H9 (cell line): ENCODE data around the gene PGS1. TPM values are rescaled to one million over a fixed set of nuclear protein-coding genes. Genes with fewer than 3 reads are reported as not detected.

ENCODE experiments used
- DNase-seq: peaks from one replicate; pipeline ENCODE4 v3.0.0-alpha.2; 2017
- H2AFZ ChIP-seq: one replicate; pipeline ENCODE4 v1.6.1; 2013; ENCODE audit warnings: mild to moderate bottlenecking, low read length, control low read depth, moderate library complexity
- H2AK5ac ChIP-seq: 2 replicates; pipeline ENCODE4 v1.6.1; 2013; ENCODE audit warnings: low read length, control low read depth, mixed read lengths; ENCODE audit not compliant: insufficient read length
- H2BK120ac ChIP-seq: one replicate; pipeline ENCODE4 v1.6.1; 2013; ENCODE audit warnings: low read depth, mild to moderate bottlenecking, low read length, control low read depth, inconsistent platforms; ENCODE audit not compliant: poor library complexity, severe bottlenecking
- H2BK12ac ChIP-seq: 2 replicates; pipeline ENCODE4 v1.6.1; 2013; ENCODE audit warnings: low read length, control low read depth, mixed read lengths, low read depth; ENCODE audit not compliant: insufficient read length
- H2BK15ac ChIP-seq: 2 replicates; pipeline ENCODE4 v1.6.1; 2013; ENCODE audit warnings: low read depth, low read length, control low read depth
- H2BK20ac ChIP-seq: one replicate; pipeline ENCODE4 v1.6.1; 2013; ENCODE audit warnings: low read depth, mild to moderate bottlenecking, low read length, control low read depth, inconsistent platforms; ENCODE audit not compliant: poor library complexity, severe bottlenecking
- H2BK5ac ChIP-seq: 2 replicates; pipeline ENCODE4 v1.6.1; 2013; ENCODE audit warnings: low read length, control low read depth, mixed read lengths; ENCODE audit not compliant: insufficient read length
- H3K14ac ChIP-seq: 2 replicates; pipeline ENCODE4 v1.6.1; 2013; ENCODE audit warnings: low read length, control low read depth; ENCODE audit not compliant: insufficient read depth
- H3K18ac ChIP-seq: 2 replicates; pipeline ENCODE4 v1.6.1; 2013; ENCODE audit warnings: low read depth, mild to moderate bottlenecking, mixed read lengths, low read length, control low read depth; ENCODE audit not compliant: insufficient read length
- H3K23ac ChIP-seq: 2 replicates; pipeline ENCODE4 v1.6.1; 2013; ENCODE audit warnings: low read length, control low read depth, mixed read lengths, low read depth; ENCODE audit not compliant: insufficient read length
- H3K23me2 ChIP-seq: 2 replicates; pipeline ENCODE4 v1.6.1; 2013; ENCODE audit warnings: low read depth, mild to moderate bottlenecking, mixed read lengths, low read length, control low read depth; ENCODE audit not compliant: insufficient read length, poor library complexity, severe bottlenecking
- H3K27ac ChIP-seq: 2 replicates; pipeline ENCODE4 v1.5.1; 2013; ENCODE audit warnings: low read length, control low read depth, mixed read lengths, low read depth; ENCODE audit not compliant: insufficient read length
- H3K27me3 ChIP-seq: 2 replicates; pipeline ENCODE4 v1.6.1; 2013; ENCODE audit warnings: low read length, control low read depth, inconsistent platforms; ENCODE audit not compliant: insufficient read depth
- H3K4ac ChIP-seq: 2 replicates; pipeline ENCODE4 v1.6.1; 2013; ENCODE audit warnings: low read depth, mild to moderate bottlenecking, control low read depth, inconsistent platforms, low read length, moderate library complexity
- H3K4me1 ChIP-seq: 2 replicates; pipeline ENCODE4 v1.6.1; 2013; ENCODE audit warnings: low read length, control low read depth, inconsistent platforms; ENCODE audit not compliant: insufficient read depth
- H3K4me2 ChIP-seq: 2 replicates; pipeline ENCODE4 v1.6.1; 2013; ENCODE audit warnings: low read length, control low read depth, mixed read lengths; ENCODE audit not compliant: insufficient read length, insufficient read depth
- H3K56ac ChIP-seq: 2 replicates; pipeline ENCODE4 v1.6.1; 2013; ENCODE audit warnings: low read depth, mild to moderate bottlenecking, mixed read lengths, low read length, control low read depth; ENCODE audit not compliant: insufficient read length
- H3K79me1 ChIP-seq: 2 replicates; pipeline ENCODE4 v1.6.1; 2013; ENCODE audit warnings: low read depth, mild to moderate bottlenecking, moderate library complexity, low read length, control low read depth, inconsistent platforms; ENCODE audit not compliant: insufficient read depth, poor library complexity, severe bottlenecking
- H3K79me2 ChIP-seq: 2 replicates; pipeline ENCODE4 v1.6.1; 2013; ENCODE audit warnings: low read length, control low read depth, inconsistent platforms; ENCODE audit not compliant: insufficient read depth
- H3K9ac ChIP-seq: 2 replicates; pipeline ENCODE4 v1.6.1; 2013; ENCODE audit warnings: low read length, control low read depth, mixed read lengths; ENCODE audit not compliant: insufficient read length; ENCODE audit errors: extremely low read depth
- H3K9me3 ChIP-seq: one replicate; pipeline ENCODE4 v1.6.1; 2013; ENCODE audit warnings: low read depth, low read length, inconsistent platforms; ENCODE audit not compliant: control insufficient read depth
- H3T11ph ChIP-seq: one replicate; pipeline ENCODE4 v1.6.1; 2013; ENCODE audit warnings: mild to moderate bottlenecking, low read length, control low read depth, inconsistent platforms
- H4K20me1 ChIP-seq: one replicate; pipeline ENCODE4 v1.6.1; 2013; ENCODE audit not compliant: control insufficient read depth, insufficient read length, insufficient read depth
- H4K5ac ChIP-seq: 2 replicates; pipeline ENCODE4 v1.6.1; 2013; ENCODE audit warnings: low read depth, mild to moderate bottlenecking, mixed read lengths, low read length, control low read depth; ENCODE audit not compliant: insufficient read length
- H4K8ac ChIP-seq: replicated peaks from 2 replicates; pipeline ENCODE4 v1.6.1; 2013; ENCODE audit warnings: low read length, control low read depth, mixed read lengths, low read depth; ENCODE audit not compliant: insufficient read length
- H4K91ac ChIP-seq: 2 replicates; pipeline ENCODE4 v1.6.1; 2013; ENCODE audit warnings: low read depth, mild to moderate bottlenecking, moderate library complexity, mixed read lengths, low read length, control low read depth; ENCODE audit not compliant: insufficient read length
- H3K27ac Mint-ChIP-seq, 3 experiments: 2 replicates in 2 of 3; 3 replicates in 1 of 3; pipeline ENCODE4 v1.8.0; 2020 to 2021; ENCODE audit warnings: mixed read lengths in 3 of 3, mild to moderate bottlenecking in 1 of 3, moderate library complexity in 1 of 3
- H3K27me3 Mint-ChIP-seq: 2 replicates; pipeline ENCODE4 v1.8.0; 2021; ENCODE audit warnings: low read depth, mild to moderate bottlenecking, moderate library complexity, mixed read lengths
- H3K36me3 Mint-ChIP-seq, 3 experiments: 2 replicates in 2 of 3; 3 replicates in 1 of 3; pipeline ENCODE4 v1.8.0; 2020 to 2021; ENCODE audit warnings: low read depth in 3 of 3, mixed read lengths in 3 of 3; ENCODE audit not compliant: insufficient read depth in 1 of 3
- H3K4me1 Mint-ChIP-seq, 2 experiments: 2 replicates each; pipeline ENCODE4 v1.8.0; 2020; ENCODE audit warnings: mixed read lengths in 2 of 2
- H3K4me3 Mint-ChIP-seq, 2 experiments: 2 replicates in 1 of 2; 3 replicates in 1 of 2; pipeline ENCODE4 v1.8.0; 2020 to 2021; ENCODE audit warnings: mild to moderate bottlenecking in 2 of 2, mixed read lengths in 2 of 2, moderate library complexity in 1 of 2
- H3K9me3 Mint-ChIP-seq, 2 experiments: 2 replicates in 1 of 2; 3 replicates in 1 of 2; pipeline ENCODE4 v1.8.0; 2020; ENCODE audit warnings: mild to moderate bottlenecking in 2 of 2, mixed read lengths in 2 of 2, moderate library complexity in 1 of 2
- CTCF ChIP-seq: fragments of 200-600 bp; sonication (generic); conservative IDR thresholded peaks from 3 replicates; pipeline ENCODE4 v1.8.0; 2021; ENCODE audit warnings: antibody characterized with exemption, mild to moderate bottlenecking
- WGBS: extraction: QIAGEN DNeasy Blood & Tissue Kit; methylation state at CpG from one replicate; pipeline ENCODE4 v1.1.7; 2013; ENCODE audit warnings: missing lambda C conversion rate, low lambda C conversion rate, mixed read lengths; ENCODE audit not compliant: insufficient read length; ENCODE audit errors: extremely low coverage; 5-methylcytosine and 5-hydroxymethylcytosine counted together
- total RNA-seq: library from RNA; stranded (reverse); gene quantifications from 2 replicates; pipeline ENCODE4 v1.2.1, GENCODE V29; 2021

Gene PGS1
- total RNA-seq, 1 experiment from 2014 or later: 45.7 TPM

GRCh38 chr17:78380370-78380769, 1.9 kb downstream of the PGS1 start:
- no peaks in the 10 kb centered on the region for H3K27me3 Mint-ChIP-seq
- no peak overlapping the region for H3K9ac ChIP-seq
- H3K4me2 ChIP-seq: no peak overlapping the region
- DNase-seq: no peak
- H3K23ac ChIP-seq: no peak overlapping the region
- H2BK20ac ChIP-seq: no peak overlapping the region
- peaks cover 49% of the 10 kb centered on the region for H3K79me2 ChIP-seq
- H3K4me1 ChIP-seq: peaks cover 6% of the 10 kb centered on the region; the same call in 1 of the 2 replicates
- peaks cover 8% of the 10 kb centered on the region for H3K79me1 ChIP-seq
- H3K27ac ChIP-seq: no peak overlapping the region
- H2AFZ ChIP-seq: no peak overlapping the region
- H3K9me3 Mint-ChIP-seq: no peaks in the 10 kb centered on the region
- no peak overlapping the region for H2BK15ac ChIP-seq
- no CpG with 5 or more reads among the region's 5 CpGs for WGBS
- no peaks in the 10 kb centered on the region for H3K27me3 ChIP-seq
- peaks cover 61 to 67% of the 10 kb centered on the region in 2 experiments for H3K4me1 Mint-ChIP-seq
- TF ChIP-seq CTCF: no peak
- H2BK12ac ChIP-seq: no peak overlapping the region
- no peak overlapping the region for H2BK5ac ChIP-seq
- H3K4ac ChIP-seq: no peak overlapping the region
- no peak overlapping the region for H3K18ac ChIP-seq
- no peak overlapping the region for H2BK120ac ChIP-seq
- H2AK5ac ChIP-seq: no peak overlapping the region
- H3K27ac Mint-ChIP-seq: peak overlapping the region in 2 of 3 experiments; percentile 23 to 69; a peak in 4 of 7 replicates
- H4K91ac ChIP-seq: no peak overlapping the region
- peaks cover 3 to 13% (median 12%) of the 10 kb centered on the region in 3 experiments; a peak in 5 of 7 replicates for H3K36me3 Mint-ChIP-seq
- no peaks in the 10 kb centered on the region for H4K20me1 ChIP-seq
- peak overlapping the region; percentile 92 to 98 for H3K4me3 Mint-ChIP-seq
- H3T11ph ChIP-seq: no peak overlapping the region
- no peak overlapping the region for H4K5ac ChIP-seq
- no peaks in the 10 kb centered on the region for H3K9me3 ChIP-seq
- peaks cover 7% of the 10 kb centered on the region for H3K23me2 ChIP-seq
- no peak overlapping the region for H3K14ac ChIP-seq
- no peak overlapping the region for H3K56ac ChIP-seq
- no peak overlapping the region for H4K8ac ChIP-seq
